ENCODE results near the gene FBXL16. TPM values are rescaled to one million over a fixed set of nuclear protein-coding genes. Genes with fewer than 3 reads are reported as not detected.
A peak's percentile ranks its signal among the peaks of the same experiment; 100 is the strongest.

Gene FBXL16
- total and polyA plus RNA-seq, 2 donors (not counting 3 experiments of a cell fraction or from before 2014, with no cell fraction given): 0.07 to 0.22 TPM

GRCh38 chr16:728131-728889, 22.7 kb upstream of the FBXL16 start:
- ChIA-PET CTCF (interaction anchor here (0.6 to 5.7 kb wide), 6 partner anchors 8 to 60 kb away, joined by 3 to 34 read pairs (median 6); partner anchors contain the start of genes CHTF18, METRN and RPUSD1), POLR2A (interaction anchor here (0.6 to 0.7 kb wide), 2 partner anchors 53 to 170 kb away, joined by 3 to 4 read pairs; partner anchors contain the start of gene RHBDL1)
- peak; percentile 55 for DNase-seq (ENCODE audit: low read depth, low spot score)
- H3K4me2 ChIP-seq (ENCODE audit: insufficient read depth, low read length): peak overlapping the region; percentile 38
- peaks cover 13% of the 10 kb centered on the region for H3K4me1 ChIP-seq (ENCODE audit: control insufficient read depth, extremely low read depth, insufficient read depth, low read length)
- intact Hi-C loops (cut with micrococcal nuclease): loop anchor here (2.0 kb wide), 1 partner anchor 14 kb away; the partner anchor contains the start of gene METRN
- no peak overlapping the region for H3K9ac ChIP-seq (replicated peaks; ENCODE audit: extremely low read depth, insufficient read depth, low read length)
- peaks cover 4 to 7% of the 10 kb centered on the region in 2 experiments for H3K36me3 ChIP-seq (ENCODE audit: control insufficient read depth in 2 of 2, extremely low read depth in 1 of 2, insufficient read depth in 2 of 2, low read length in 2 of 2)
- peak; percentile 67 for FAIRE-seq
- no peaks in the 10 kb centered on the region for H3K9me3 ChIP-seq (replicated peaks; ENCODE audit: control insufficient read depth, insufficient read depth, low read length)
- no peaks in the 10 kb centered on the region for H3K27me3 ChIP-seq (ENCODE audit: control insufficient read depth in 2 of 2, insufficient read depth in 2 of 2, low read length in 2 of 2)
- H3K27ac ChIP-seq (ENCODE audit: insufficient read depth, low read depth, low read length): no peak overlapping the region
- H3K9me1 ChIP-seq (replicated peaks; ENCODE audit: control insufficient read depth, extremely low read depth, insufficient read depth, low read length): no peaks in the 10 kb centered on the region
- peak overlapping the region; percentile 37 for H2AFZ ChIP-seq (ENCODE audit: low read depth, low read length)
- peak overlapping the region in 2 of 3 experiments; percentile 19 to 44 for H3K4me3 ChIP-seq (replicated peaks in 1 of 3; ENCODE audit: insufficient read depth in 1 of 3, low read depth in 1 of 3, low read length in 3 of 3)
- TF ChIP-seq MYC (IDR thresholded peaks at IDR 0.05; ENCODE audit: low read depth, low read length) (peak; percentile 46), JUN (IDR thresholded peaks at IDR 0.05; ENCODE audit: borderline replicate concordance, insufficient read depth, insufficient read length, low read depth) (no peak), FOS (IDR thresholded peaks at IDR 0.05; ENCODE audit: borderline replicate concordance, insufficient read depth, low read length) (no peak), CTCF (IDR thresholded peaks at IDR 0.05; ENCODE audit: extremely low read depth in 1 of 2, insufficient read depth in 1 of 2, low read depth in 1 of 2, low read length in 2 of 2) (no peak), MAX (IDR thresholded peaks at IDR 0.05; ENCODE audit: insufficient read depth, insufficient read length) (peak; percentile 68), POLR2AphosphoS5 (IDR thresholded peaks at IDR 0.05; ENCODE audit: insufficient read depth, low read depth, low read length) (peak; percentile 39), POLR2A (IDR thresholded peaks at IDR 0.05; ENCODE audit: low read depth, low read length) (peak; percentile 17), GATA2 (IDR thresholded peaks at IDR 0.05; ENCODE audit: insufficient read depth, insufficient read length, low read depth, low read length) (no peak), EZH2 (IDR thresholded peaks at IDR 0.05; ENCODE audit: borderline replicate concordance, low read depth, low read length, severe bottlenecking) (no peak)
- BruUV-seq (replicated peaks): no TSS peak
- dilution Hi-C loops (cut with MboI; ENCODE audit: extremely low pct_ligation_motif_present, low sequenced_read_pairs): no loop called here
- H4K20me1 ChIP-seq (replicated peaks; ENCODE audit: control insufficient read depth, extremely low read depth, insufficient read depth, low read length): no peaks in the 10 kb centered on the region
- no peaks in the 10 kb centered on the region for H3K79me2 ChIP-seq (ENCODE audit: control insufficient read depth, insufficient read depth, low read length)
